PC-9 (cell line): Measurements from ENCODE around the gene SLC41A3.

Experiments used
- CTCF ChIP-seq: fragments of 200-600 bp; sonication (generic); conservative IDR thresholded peaks from 2 replicates; pipeline ENCODE4 v1.6.1; 2017; ENCODE audit warnings: mixed run types, antibody characterized with exemption, mild to moderate bottlenecking, moderate library complexity
- EZH2 ChIP-seq: fragments of 200-600 bp; sonication (generic); IDR thresholded peaks from 2 replicates; pipeline ENCODE4 v1.8.0; 2017; ENCODE audit warnings: antibody characterized with exemption, low read depth

- TF ChIP-seq EZH2 (no peak), CTCF (no peak)
Measured at GRCh38 chr3:126018545-126018944, 65.4 kb downstream of the SLC41A3 start.
